DND-41 (cell line): ENCODE measurements around the gene EPHA3.

Experiments
- ATAC-seq: fragments of 200-7000 bp; cut with Tn5 transposase; 3 replicates; pipeline ENCODE4 v1.9.1; 2021; ENCODE audit warnings: low read depth; ENCODE audit not compliant: insufficient read depth
- DNase-seq: peaks from one replicate; pipeline ENCODE4 v3.0.0-alpha.2; 2020
- H2AFZ ChIP-seq: 2 replicates; pipeline ENCODE4 v1.6.0; 2012; ENCODE audit warnings: low read depth, low read length
- H3K27ac ChIP-seq: 2 replicates; pipeline ENCODE4 v1.5.1; 2012; ENCODE audit warnings: low read length, inconsistent platforms
- H3K27me3 ChIP-seq: fragments of 200-600 bp; sonication (generic); 2 replicates; pipeline ENCODE4 v1.6.0; 2012; ENCODE audit warnings: low read length, mild to moderate bottlenecking, inconsistent platforms; ENCODE audit not compliant: insufficient read depth, poor library complexity
- H3K36me3 ChIP-seq: 2 replicates; pipeline ENCODE4 v1.5.1; 2012; ENCODE audit warnings: low read length, inconsistent platforms; ENCODE audit not compliant: insufficient read depth
- H3K4me1 ChIP-seq: 2 replicates; pipeline ENCODE4 v1.5.1; 2012; ENCODE audit warnings: mild to moderate bottlenecking, low read length; ENCODE audit not compliant: insufficient read depth
- H3K4me2 ChIP-seq: 2 replicates; pipeline ENCODE4 v1.6.0; 2012; ENCODE audit warnings: mild to moderate bottlenecking, moderate library complexity, low read length, inconsistent platforms; ENCODE audit not compliant: insufficient read depth
- H3K4me3 ChIP-seq, 2 experiments: fragments of 200-600 bp in 1 of 2; shearing (Covaris generic) in 1 of 2; 2 replicates each; pipeline ENCODE4 v1.5.1; 2012 to 2016; ENCODE audit warnings: inconsistent platforms in 2 of 2, low read length in 2 of 2, mild to moderate bottlenecking in 2 of 2, low read depth in 1 of 2, moderate library complexity in 1 of 2
- H3K79me2 ChIP-seq: 2 replicates; pipeline ENCODE4 v1.6.0; 2012; ENCODE audit warnings: low read length, inconsistent platforms; ENCODE audit not compliant: insufficient read depth
- H3K9ac ChIP-seq: 2 replicates; pipeline ENCODE4 v1.6.0; 2012; ENCODE audit warnings: low read depth, mild to moderate bottlenecking, inconsistent platforms, low read length, moderate library complexity
- H3K9me3 ChIP-seq: 2 replicates; pipeline ENCODE4 v1.5.1; 2012; ENCODE audit warnings: low read length, moderate library complexity, mild to moderate bottlenecking, inconsistent platforms; ENCODE audit not compliant: insufficient read depth, severe bottlenecking
- H4K20me1 ChIP-seq: 2 replicates; pipeline ENCODE4 v1.6.0; 2012; ENCODE audit warnings: low read length; ENCODE audit not compliant: insufficient read depth
- EZH2 ChIP-seq: IDR thresholded peaks from 3 replicates; pipeline ENCODE4 v1.6.1; 2012; ENCODE audit warnings: borderline replicate concordance, low read depth, mild to moderate bottlenecking, moderate library complexity, low read length, inconsistent platforms; ENCODE audit not compliant: severe bottlenecking
- TF ChIP-seq, protein P1 (sequence below): IDR thresholded peaks from 2 replicates; pipeline ENCODE4 v1.5.1; 2012; ENCODE audit warnings: borderline replicate concordance, low read length, moderate library complexity, mild to moderate bottlenecking; ENCODE audit not compliant: poor library complexity, severe bottlenecking; ENCODE audit errors: extremely low read depth

Gene EPHA3

DNA sequence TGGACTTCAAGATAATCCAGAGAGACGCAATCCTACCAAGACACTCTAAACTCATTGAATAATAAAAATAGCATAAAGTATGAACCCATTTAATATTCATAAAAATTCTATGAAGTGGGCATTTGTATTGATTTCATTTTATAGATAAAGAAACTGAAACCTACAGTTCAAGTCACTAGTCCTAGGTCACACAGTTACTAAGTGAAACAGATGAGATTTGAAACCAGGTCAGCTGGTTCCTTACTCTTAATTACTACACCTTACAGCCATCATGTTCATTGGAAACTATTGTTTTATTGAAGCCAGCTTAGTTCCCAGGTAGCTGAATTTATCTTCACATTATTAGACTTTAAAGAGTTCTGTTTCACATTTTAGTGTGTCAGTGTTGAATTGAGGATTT, 158.7 kb downstream of the EPHA3 start:
- no peak for TF ChIP-seq EZH2
- H2AFZ ChIP-seq, result no peak overlapping the region

GRCh38 chr3:89268059-89268458, 160.6 kb downstream of the EPHA3 start:
- DNase-seq (no peak), ATAC-seq (no peak)
- Histone ChIP-seq H3K4me3 (no peak overlapping the region), H3K27ac (no peak overlapping the region), H4K20me1 (no peaks in the 10 kb centered on the region), H3K79me2 (no peaks in the 10 kb centered on the region), H3K9ac (no peak overlapping the region), H3K27me3 (no peaks in the 10 kb centered on the region), H3K4me1 (no peaks in the 10 kb centered on the region), H3K4me2 (no peak overlapping the region), H3K36me3 (no peaks in the 10 kb centered on the region), H3K9me3 (no peaks in the 10 kb centered on the region), H2AFZ (no peak overlapping the region)
- TF ChIP-seq, protein P1, sequence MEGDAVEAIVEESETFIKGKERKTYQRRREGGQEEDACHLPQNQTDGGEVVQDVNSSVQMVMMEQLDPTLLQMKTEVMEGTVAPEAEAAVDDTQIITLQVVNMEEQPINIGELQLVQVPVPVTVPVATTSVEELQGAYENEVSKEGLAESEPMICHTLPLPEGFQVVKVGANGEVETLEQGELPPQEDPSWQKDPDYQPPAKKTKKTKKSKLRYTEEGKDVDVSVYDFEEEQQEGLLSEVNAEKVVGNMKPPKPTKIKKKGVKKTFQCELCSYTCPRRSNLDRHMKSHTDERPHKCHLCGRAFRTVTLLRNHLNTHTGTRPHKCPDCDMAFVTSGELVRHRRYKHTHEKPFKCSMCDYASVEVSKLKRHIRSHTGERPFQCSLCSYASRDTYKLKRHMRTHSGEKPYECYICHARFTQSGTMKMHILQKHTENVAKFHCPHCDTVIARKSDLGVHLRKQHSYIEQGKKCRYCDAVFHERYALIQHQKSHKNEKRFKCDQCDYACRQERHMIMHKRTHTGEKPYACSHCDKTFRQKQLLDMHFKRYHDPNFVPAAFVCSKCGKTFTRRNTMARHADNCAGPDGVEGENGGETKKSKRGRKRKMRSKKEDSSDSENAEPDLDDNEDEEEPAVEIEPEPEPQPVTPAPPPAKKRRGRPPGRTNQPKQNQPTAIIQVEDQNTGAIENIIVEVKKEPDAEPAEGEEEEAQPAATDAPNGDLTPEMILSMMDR, result no peak
- TF ChIP-seq EZH2, result no peak

More for the DNA sequence above, 158.7 kb downstream of the EPHA3 start:
- no peak for ATAC-seq
- Histone ChIP-seq H3K4me2 (no peak overlapping the region), H3K9ac (no peak overlapping the region), H4K20me1 (no peaks in the 10 kb centered on the region), H3K4me1 (no peaks in the 10 kb centered on the region), H3K79me2 (no peaks in the 10 kb centered on the region), H3K36me3 (no peaks in the 10 kb centered on the region), H3K9me3 (no peaks in the 10 kb centered on the region), H3K27me3 (no peaks in the 10 kb centered on the region), H3K27ac (no peak overlapping the region), H3K4me3 (no peak overlapping the region)
- DNase-seq, result no peak

GRCh38 chr3:89270201-89270600, 162.8 kb downstream of the EPHA3 start:
- no peak overlapping the region for H3K4me2 ChIP-seq
- DNase-seq, result no peak
- H3K9me3 ChIP-seq, result no peaks in the 10 kb centered on the region
- H4K20me1 ChIP-seq, result no peaks in the 10 kb centered on the region
- H3K9ac ChIP-seq, result no peak overlapping the region
- no peak overlapping the region for H2AFZ ChIP-seq
- no peaks in the 10 kb centered on the region for H3K79me2 ChIP-seq
- H3K4me3 ChIP-seq, result no peak overlapping the region
- H3K27ac ChIP-seq, result no peak overlapping the region
- H3K27me3 ChIP-seq, result no peaks in the 10 kb centered on the region
- no peaks in the 10 kb centered on the region for H3K4me1 ChIP-seq
- H3K36me3 ChIP-seq, result no peaks in the 10 kb centered on the region
- TF ChIP-seq EZH2, result no peak
- no peak for ATAC-seq

DNA sequence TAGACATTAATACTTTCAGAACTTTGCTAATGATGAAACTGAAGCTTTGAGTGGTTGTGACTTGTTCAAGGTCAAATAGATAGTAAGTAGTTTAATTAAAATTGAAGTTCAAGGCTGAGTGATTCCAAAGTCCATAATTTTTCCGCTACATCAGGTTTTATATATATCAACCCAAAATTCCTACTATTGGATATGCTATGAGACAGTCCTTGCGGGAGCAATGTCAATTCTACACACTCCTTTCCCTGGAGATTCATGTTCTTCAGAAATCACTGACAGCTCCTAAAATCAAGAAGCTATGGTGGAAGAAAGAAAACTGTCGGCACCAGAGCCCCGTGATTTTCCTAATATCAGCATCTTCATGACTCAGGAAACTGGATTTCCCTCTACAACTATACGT, 167.6 kb downstream of the EPHA3 start:
- no peaks in the 10 kb centered on the region for H4K20me1 ChIP-seq
- H3K4me2 ChIP-seq, result no peak overlapping the region
- no peaks in the 10 kb centered on the region for H3K79me2 ChIP-seq
- no peak overlapping the region for H3K27ac ChIP-seq
- DNase-seq (no peak), ATAC-seq (no peak)
- no peaks in the 10 kb centered on the region for H3K27me3 ChIP-seq
- no peak overlapping the region for H2AFZ ChIP-seq
- H3K4me1 ChIP-seq, result no peaks in the 10 kb centered on the region
- H3K9ac ChIP-seq, result no peak overlapping the region
- no peak overlapping the region for H3K4me3 ChIP-seq
- H3K36me3 ChIP-seq, result no peaks in the 10 kb centered on the region
- TF ChIP-seq, protein P1, result no peak
- TF ChIP-seq EZH2, result no peak
- no peaks in the 10 kb centered on the region for H3K9me3 ChIP-seq

DNA sequence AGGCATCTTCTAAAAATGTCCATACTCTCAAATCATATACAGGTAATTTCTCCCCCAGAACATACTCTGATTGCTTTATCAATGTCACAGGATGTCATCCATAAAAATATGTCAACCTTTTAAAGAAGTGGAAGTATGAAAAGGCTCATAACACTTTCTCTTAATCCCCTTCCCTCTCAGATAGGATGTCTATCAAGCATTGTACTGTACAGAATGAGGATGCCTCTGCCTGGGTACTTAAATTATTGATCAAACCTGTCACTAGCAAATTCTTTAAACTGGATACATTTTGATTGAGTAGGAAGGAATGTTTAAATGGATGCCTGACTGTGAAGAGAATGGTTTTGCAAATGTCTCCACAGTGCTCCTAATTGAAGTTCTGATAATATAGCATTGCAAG, 168.7 kb downstream of the EPHA3 start:
- no peaks in the 10 kb centered on the region for H3K36me3 ChIP-seq
- TF ChIP-seq EZH2, result no peak
- TF ChIP-seq, protein P1, result no peak
- DNase-seq (no peak), ATAC-seq (no peak)
- H2AFZ ChIP-seq, result no peak overlapping the region
- no peaks in the 10 kb centered on the region for H4K20me1 ChIP-seq
- no peak overlapping the region for H3K27ac ChIP-seq
- no peaks in the 10 kb centered on the region for H3K9me3 ChIP-seq
- no peak overlapping the region for H3K9ac ChIP-seq
- H3K4me2 ChIP-seq, result no peak overlapping the region
- H3K4me1 ChIP-seq, result no peaks in the 10 kb centered on the region
- no peak overlapping the region for H3K4me3 ChIP-seq
- H3K27me3 ChIP-seq, result no peaks in the 10 kb centered on the region
- H3K79me2 ChIP-seq, result no peaks in the 10 kb centered on the region
